Neural cell (in vitro differentiated cells): Measurements from ENCODE around the gene CTR9. TPM values are rescaled to one million over a fixed set of nuclear protein-coding genes. Genes with fewer than 3 reads are reported as not detected.

Source experiments
- H2AFZ ChIP-seq: fragments of 200-600, 300-800 bp; sonication (generic), shearing (Covaris generic); 2 replicates; pipeline ENCODE4 v1.6.0; 2014; ENCODE audit warnings: low read depth, mild to moderate bottlenecking, antibody characterized with exemption, low read length, moderate library complexity
- H3F3A ChIP-seq: fragments of 200-600 bp; shearing (Covaris generic); 2 replicates; pipeline ENCODE4 v1.6.1; 2016; ENCODE audit warnings: mild to moderate bottlenecking, moderate library complexity, mixed read lengths, antibody characterized with exemption, low read length; ENCODE audit not compliant: insufficient read depth, poor library complexity, severe bottlenecking
- H3K27ac ChIP-seq: fragments of 200-600, 300-800 bp; sonication (generic), shearing (Covaris generic); 2 replicates; pipeline ENCODE4 v1.5.1; 2014; ENCODE audit warnings: mild to moderate bottlenecking, low read length, moderate library complexity
- H3K27me3 ChIP-seq: fragments of 300-800, 200-600 bp; sonication (generic), shearing (Covaris generic); 2 replicates; pipeline ENCODE4 v1.6.0; 2014; ENCODE audit warnings: mild to moderate bottlenecking, low read depth, low read length, moderate library complexity; ENCODE audit not compliant: insufficient read depth
- H3K36me3 ChIP-seq: fragments of 300-800, 200-600 bp; sonication (generic), shearing (Covaris generic); 2 replicates; pipeline ENCODE4 v1.5.1; 2014; ENCODE audit warnings: mild to moderate bottlenecking, antibody characterized with exemption, low read length, moderate library complexity; ENCODE audit not compliant: insufficient read depth
- H3K4me2 ChIP-seq: fragments of 300-800, 200-600 bp; sonication (generic), shearing (Covaris generic); 2 replicates; pipeline ENCODE4 v1.6.0; 2014; ENCODE audit warnings: mild to moderate bottlenecking, low read length
- H3K4me3 ChIP-seq: fragments of 300-800, 200-600 bp; sonication (generic), shearing (Covaris generic); 2 replicates; pipeline ENCODE4 v1.5.1; 2014; ENCODE audit warnings: mild to moderate bottlenecking, low read length, moderate library complexity
- H3K79me2 ChIP-seq: fragments of 200-600 bp; shearing (Covaris generic); replicated peaks from 2 replicates; pipeline ENCODE4 v1.6.0; 2014; ENCODE audit warnings: mild to moderate bottlenecking, low read length, moderate library complexity; ENCODE audit not compliant: insufficient read depth
- H3K9ac ChIP-seq: fragments of 300-800, 200-600 bp; sonication (generic), shearing (Covaris generic); 2 replicates; pipeline ENCODE4 v1.6.1; 2016; ENCODE audit warnings: mild to moderate bottlenecking, low read length, mixed read lengths
- H3K9me2 ChIP-seq: fragments of 200-600 bp; shearing (Covaris generic); 2 replicates; pipeline ENCODE4 v1.6.1; 2016; ENCODE audit warnings: mild to moderate bottlenecking, low read length, mixed read lengths; ENCODE audit not compliant: insufficient read depth
- H3K9me3 ChIP-seq: fragments of 200-600, 300-800 bp; sonication (generic), shearing (Covaris generic); 2 replicates; pipeline ENCODE4 v1.6.1; 2016; ENCODE audit warnings: mild to moderate bottlenecking, mixed run types, low read length, moderate library complexity, mixed read lengths
- H4K20me1 ChIP-seq: fragments of 200-600 bp; shearing (Covaris generic); 2 replicates; pipeline ENCODE4 v1.6.1; 2016; ENCODE audit warnings: mild to moderate bottlenecking, mixed run types; ENCODE audit not compliant: insufficient read depth
- CTCF ChIP-seq: fragments of 450-650 bp; IDR thresholded peaks from 2 replicates; pipeline ENCODE4 v1.5.1; 2014; ENCODE audit warnings: antibody characterized with exemption, mild to moderate bottlenecking, moderate library complexity; ENCODE audit not compliant: poor library complexity, severe bottlenecking
- EP300 ChIP-seq: fragments of 450-650 bp; conservative IDR thresholded peaks from 2 replicates; pipeline ENCODE4 v1.6.1; 2014; ENCODE audit warnings: antibody characterized with exemption, mild to moderate bottlenecking, moderate library complexity; ENCODE audit not compliant: poor library complexity, severe bottlenecking
- EZH2 ChIP-seq: fragments of 200-600, 300-800 bp; shearing (Covaris generic), sonication (generic); IDR thresholded peaks from 2 replicates; pipeline ENCODE4 v1.6.1; 2014; ENCODE audit warnings: antibody characterized with exemption, low read length, borderline replicate concordance, mild to moderate bottlenecking; ENCODE audit not compliant: insufficient read depth, poor library complexity, severe bottlenecking
- MXI1 ChIP-seq: fragments of 450-650 bp; conservative IDR thresholded peaks from 2 replicates; pipeline ENCODE4 v1.6.1; 2014; ENCODE audit warnings: antibody characterized with exemption, mild to moderate bottlenecking; ENCODE audit not compliant: poor library complexity, severe bottlenecking
- POLR2AphosphoS5 ChIP-seq: IDR thresholded peaks from 2 replicates; pipeline ENCODE4 v1.6.1; 2012
- RAD21 ChIP-seq: fragments of 450-650 bp; conservative IDR thresholded peaks from 2 replicates; pipeline ENCODE4 v1.6.1; 2014; ENCODE audit warnings: antibody characterized with exemption, mild to moderate bottlenecking, moderate library complexity
- REST ChIP-seq: IDR thresholded peaks from 2 replicates; pipeline ENCODE4 v1.6.1; 2012; ENCODE audit warnings: borderline replicate concordance
- SMC3 ChIP-seq: fragments of 450-650 bp; conservative IDR thresholded peaks from 2 replicates; pipeline ENCODE4 v1.6.1; 2014; ENCODE audit warnings: antibody characterized with exemption, mild to moderate bottlenecking, moderate library complexity; ENCODE audit not compliant: poor library complexity
- TAF1 ChIP-seq: IDR thresholded peaks from 2 replicates; pipeline ENCODE4 v1.6.1; 2012; ENCODE audit warnings: low read depth
- polyA plus RNA-seq: library from polyadenylated mRNA; depleted of rRNA; stranded (reverse); fragments of >200 nt; gene quantifications from 2 replicates; pipeline ENCODE4 v1.2.3, GENCODE V29; 2014

CTR9 gene
- polyA plus RNA-seq, 1 donor from 2014 or later: 24.1 TPM

GRCh38 chr11:10716543-10717259 lies 34.3 kb upstream of the CTR9 start:
- no peaks in the 10 kb centered on the region for H3K79me2 ChIP-seq
- H3K9me3 ChIP-seq: no peaks in the 10 kb centered on the region
- H4K20me1 ChIP-seq: no peaks in the 10 kb centered on the region
- H3K4me2 ChIP-seq: no peak overlapping the region
- no peaks in the 10 kb centered on the region for H3K9me2 ChIP-seq
- no peaks in the 10 kb centered on the region for H3K36me3 ChIP-seq
- no peak overlapping the region for H3K4me3 ChIP-seq
- no peaks in the 10 kb centered on the region for H3K27me3 ChIP-seq
- H3K27ac ChIP-seq: no peak overlapping the region
- H3F3A ChIP-seq: no peaks in the 10 kb centered on the region
- TF ChIP-seq TAF1: no peak
- TF ChIP-seq CTCF: no peak
- TF ChIP-seq EZH2: no peak
- TF ChIP-seq MXI1: no peak
- TF ChIP-seq REST: no peak
- no peak for TF ChIP-seq SMC3
- no peak overlapping the region for H2AFZ ChIP-seq
- H3K9ac ChIP-seq: no peak overlapping the region

GRCh38 chr11:10719616-10720015 lies 31.4 kb upstream of the CTR9 start:
- TF ChIP-seq EP300 (no peak), SMC3 (no peak), MXI1 (no peak), RAD21 (no peak), TAF1 (no peak), REST (no peak), EZH2 (no peak), POLR2AphosphoS5 (no peak), CTCF (no peak)
- H3K4me3 ChIP-seq: no peak overlapping the region
- H3K79me2 ChIP-seq: no peaks in the 10 kb centered on the region
- no peaks in the 10 kb centered on the region for H3K27me3 ChIP-seq
- H3K36me3 ChIP-seq: no peaks in the 10 kb centered on the region
- H3K9me2 ChIP-seq: no peaks in the 10 kb centered on the region
- no peaks in the 10 kb centered on the region for H4K20me1 ChIP-seq
- H3K4me2 ChIP-seq: no peak overlapping the region
- H3K27ac ChIP-seq: no peak overlapping the region
- H2AFZ ChIP-seq: no peak overlapping the region
- H3K9me3 ChIP-seq: no peaks in the 10 kb centered on the region
- no peaks in the 10 kb centered on the region for H3F3A ChIP-seq
- H3K9ac ChIP-seq: no peak overlapping the region
